Activated CD8-positive, alpha-beta memory T cell treated with anti-CD3 and anti-CD28 coated beads for 1 hour (primary cell): ENCODE results near the gene CAST.
A peak's percentile ranks its signal among the peaks of the same experiment; 100 is the strongest.
"Not testable (repeated sequence)": the region's sequence is repeated elsewhere in the genome, so short reads cannot be mapped to it uniquely, and the experiment has no call there.

Experiments
- DNase-seq, 2 donors: peaks; one replicate each; pipeline ENCODE4 v3.0.0-alpha.2; 2020; ENCODE audit warnings: low read depth in 1 of 2; ENCODE audit errors: extremely low read depth in 1 of 2

The CAST gene

GRCh38 chr5:96661855-96662724, at the start of gene CAST:
Gene CAST (plus strand): TSS chr5:96662376. CDS start chr5:96662423, 47 bp downstream.
- peak; percentile 59 to 74 for DNase-seq

GRCh38 chr5:96614110-96614691, 48.0 kb upstream of the CAST start:
- peak in 1 of 2 donors; percentile 3 for DNase-seq

- DNase-seq: no peak
Observed at GRCh38 chr5:96615223-96615622, 47.0 kb upstream of the CAST start.

GRCh38 chr5:96616801-96617200, 45.4 kb upstream of the CAST start:
- DNase-seq: no peak

GRCh38 chr5:96618311-96619016, 43.7 kb upstream of the CAST start:
- DNase-seq: not testable (repeated sequence)

- DNase-seq: no peak
Observed at GRCh38 chr5:96619946-96620345, 42.2 kb upstream of the CAST start.

GRCh38 chr5:96624596-96624995, 37.6 kb upstream of the CAST start:
- DNase-seq: no peak

GRCh38 chr5:96625365-96625764, 36.8 kb upstream of the CAST start:
- no peak for DNase-seq

GRCh38 chr5:96626956-96627355, 35.2 kb upstream of the CAST start:
- no peak for DNase-seq

- DNase-seq: no peak
Observed at GRCh38 chr5:96627792-96628398, 34.3 kb upstream of the CAST start.

- no peak for DNase-seq
Observed at GRCh38 chr5:96628406-96628805, 33.8 kb upstream of the CAST start.

GRCh38 chr5:96629774-96630173, 32.4 kb upstream of the CAST start:
- DNase-seq: no peak

GRCh38 chr5:96633820-96634219, 28.4 kb upstream of the CAST start:
- DNase-seq: no peak

GRCh38 chr5:96634881-96635280, 27.3 kb upstream of the CAST start:
- no peak for DNase-seq

GRCh38 chr5:96636046-96636445, 26.1 kb upstream of the CAST start:
- DNase-seq: no peak

- DNase-seq: no peak
Observed at GRCh38 chr5:96636594-96636993, 25.6 kb upstream of the CAST start.

GRCh38 chr5:96637196-96637595, 25.0 kb upstream of the CAST start:
- DNase-seq: no peak

- DNase-seq: no peak
Observed at GRCh38 chr5:96638561-96638960, 23.6 kb upstream of the CAST start.

- DNase-seq: no peak
Observed at GRCh38 chr5:96640696-96641095, 21.5 kb upstream of the CAST start.

- DNase-seq: no peak
Observed at GRCh38 chr5:96641368-96642280, 20.6 kb upstream of the CAST start.
